ENCODE results near the gene EMSY.

DNA sequence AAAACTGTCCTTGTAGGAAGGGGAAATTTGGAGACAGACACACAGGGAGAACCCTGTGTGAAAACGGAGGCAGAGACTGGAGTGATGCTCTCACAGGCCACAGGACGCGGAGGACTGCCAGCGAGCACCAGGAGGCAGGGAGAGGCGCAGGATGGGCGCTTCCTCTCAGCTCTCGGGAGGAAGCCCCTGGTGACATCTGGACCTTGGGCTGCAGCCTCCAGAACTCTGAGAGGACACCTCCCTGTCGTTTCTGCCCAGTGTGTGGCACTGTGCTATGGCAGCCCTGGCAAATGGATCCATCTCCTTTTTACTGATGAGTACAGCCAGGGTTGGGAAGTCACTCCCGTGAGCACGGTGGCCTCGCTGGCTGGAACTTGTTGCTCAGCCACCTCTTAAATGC lies 151.8 kb downstream of the EMSY start:
- TF ChIP-seq IRF3 (IDR thresholded peaks at IDR 0.05; ENCODE audit: low read depth, low read length) (no peak), GATA2 (CRISPR knock-in tag; IDR thresholded peaks at IDR 0.05) (no peak), FOSL2 (IDR thresholded peaks at IDR 0.05; ENCODE audit: borderline replicate concordance, low read depth) (no peak), EZH2phosphoT487 (IDR thresholded peaks at IDR 0.05; ENCODE audit: borderline replicate concordance, low read depth) (no peak), RFX5 (IDR thresholded peaks at IDR 0.05; ENCODE audit: low read length) (no peak), FOXM1 (IDR thresholded peaks at IDR 0.05; ENCODE audit: low read depth) (no peak), EP300 (IDR thresholded peaks at IDR 0.05; ENCODE audit: borderline replicate concordance in 1 of 2, low read depth in 1 of 2, low read length in 1 of 2) (no peak), YY1 (IDR thresholded peaks at IDR 0.05; ENCODE audit: low read depth) (no peak), POLR2AphosphoS5 (IDR thresholded peaks at IDR 0.05; ENCODE audit: low read depth, low read length) (no peak), ZBTB33 (IDR thresholded peaks at IDR 0.05; ENCODE audit: borderline replicate concordance, low read depth) (no peak), SMC3 (IDR thresholded peaks at IDR 0.05; ENCODE audit: low read depth, low read length) (no peak), JUND (IDR thresholded peaks at IDR 0.05) (no peak)
- TF ChIP-seq, protein P1, sequence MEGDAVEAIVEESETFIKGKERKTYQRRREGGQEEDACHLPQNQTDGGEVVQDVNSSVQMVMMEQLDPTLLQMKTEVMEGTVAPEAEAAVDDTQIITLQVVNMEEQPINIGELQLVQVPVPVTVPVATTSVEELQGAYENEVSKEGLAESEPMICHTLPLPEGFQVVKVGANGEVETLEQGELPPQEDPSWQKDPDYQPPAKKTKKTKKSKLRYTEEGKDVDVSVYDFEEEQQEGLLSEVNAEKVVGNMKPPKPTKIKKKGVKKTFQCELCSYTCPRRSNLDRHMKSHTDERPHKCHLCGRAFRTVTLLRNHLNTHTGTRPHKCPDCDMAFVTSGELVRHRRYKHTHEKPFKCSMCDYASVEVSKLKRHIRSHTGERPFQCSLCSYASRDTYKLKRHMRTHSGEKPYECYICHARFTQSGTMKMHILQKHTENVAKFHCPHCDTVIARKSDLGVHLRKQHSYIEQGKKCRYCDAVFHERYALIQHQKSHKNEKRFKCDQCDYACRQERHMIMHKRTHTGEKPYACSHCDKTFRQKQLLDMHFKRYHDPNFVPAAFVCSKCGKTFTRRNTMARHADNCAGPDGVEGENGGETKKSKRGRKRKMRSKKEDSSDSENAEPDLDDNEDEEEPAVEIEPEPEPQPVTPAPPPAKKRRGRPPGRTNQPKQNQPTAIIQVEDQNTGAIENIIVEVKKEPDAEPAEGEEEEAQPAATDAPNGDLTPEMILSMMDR (IDR thresholded peaks at IDR 0.05): no peak

Measured in SK-N-SH (cell line).